ENCODE data around the gene EXD1.
"Not testable (repeated sequence)": the region's sequence is repeated elsewhere in the genome, so short reads cannot be mapped to it uniquely, and the experiment has no call there.

EXD1 gene

DNA sequence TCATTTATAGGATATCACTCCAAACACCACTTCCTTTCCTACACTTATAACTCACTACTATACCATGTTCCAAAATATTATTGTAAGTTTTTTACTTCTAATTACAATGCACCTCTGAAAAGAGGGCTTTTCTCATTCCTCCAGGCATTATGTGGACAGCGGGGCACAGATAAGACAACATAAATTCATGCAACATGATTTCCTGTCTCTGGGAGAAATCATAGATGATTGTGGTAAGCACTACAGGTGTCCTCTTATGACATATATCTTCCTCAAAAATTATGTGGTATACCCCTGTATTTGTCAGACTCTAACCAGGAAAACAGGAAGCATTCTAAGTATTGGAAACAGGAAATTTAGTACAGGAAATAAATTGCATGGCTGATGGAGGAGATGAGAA is 68.8 kb downstream of the EXD1 start:
- H3K27me3 ChIP-seq (ENCODE audit: control insufficient read depth, insufficient read depth, low read length): no peaks in the 10 kb centered on the region
- no peaks in the 10 kb centered on the region for H3K36me3 ChIP-seq (ENCODE audit: control insufficient read depth, insufficient read depth, low read length)
- H3K4me3 ChIP-seq (ENCODE audit: low read depth, low read length): no peak overlapping the region
- no peak overlapping the region for H3K9ac ChIP-seq (ENCODE audit: low read depth, low read length)
- no peaks in the 10 kb centered on the region for H3K9me3 ChIP-seq (ENCODE audit: control insufficient read depth, insufficient read depth, low read length)
- H3K4me1 ChIP-seq (ENCODE audit: control insufficient read depth, insufficient read depth, low read length): no peaks in the 10 kb centered on the region

DNA sequence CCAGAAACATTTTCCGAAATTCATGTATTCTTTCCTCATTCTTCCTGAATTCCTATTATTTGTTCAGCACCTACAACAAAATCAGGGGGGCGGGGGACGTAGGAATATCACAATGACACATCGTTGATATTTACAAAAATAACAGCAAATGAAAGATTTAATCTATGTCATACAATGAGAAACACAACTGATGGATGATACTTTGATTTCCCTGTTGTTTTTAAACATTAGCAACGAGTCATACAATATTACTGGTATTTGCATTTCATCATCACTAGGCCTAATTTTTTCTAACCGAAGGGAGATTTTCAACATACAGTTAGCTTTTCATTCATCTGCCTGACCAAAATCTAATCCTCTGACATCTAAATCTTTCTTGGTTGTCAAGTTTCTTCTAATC is 69.2 kb downstream of the EXD1 start:
- Histone ChIP-seq H3K36me3 (ENCODE audit: control insufficient read depth, insufficient read depth, low read length) (no peaks in the 10 kb centered on the region), H3K27me3 (ENCODE audit: control insufficient read depth, insufficient read depth, low read length) (no peaks in the 10 kb centered on the region), H3K4me1 (ENCODE audit: control insufficient read depth, insufficient read depth, low read length) (no peaks in the 10 kb centered on the region), H3K4me3 (ENCODE audit: low read depth, low read length) (no peak overlapping the region), H3K9ac (ENCODE audit: low read depth, low read length) (no peak overlapping the region), H3K9me3 (ENCODE audit: control insufficient read depth, insufficient read depth, low read length) (no peaks in the 10 kb centered on the region)

DNA sequence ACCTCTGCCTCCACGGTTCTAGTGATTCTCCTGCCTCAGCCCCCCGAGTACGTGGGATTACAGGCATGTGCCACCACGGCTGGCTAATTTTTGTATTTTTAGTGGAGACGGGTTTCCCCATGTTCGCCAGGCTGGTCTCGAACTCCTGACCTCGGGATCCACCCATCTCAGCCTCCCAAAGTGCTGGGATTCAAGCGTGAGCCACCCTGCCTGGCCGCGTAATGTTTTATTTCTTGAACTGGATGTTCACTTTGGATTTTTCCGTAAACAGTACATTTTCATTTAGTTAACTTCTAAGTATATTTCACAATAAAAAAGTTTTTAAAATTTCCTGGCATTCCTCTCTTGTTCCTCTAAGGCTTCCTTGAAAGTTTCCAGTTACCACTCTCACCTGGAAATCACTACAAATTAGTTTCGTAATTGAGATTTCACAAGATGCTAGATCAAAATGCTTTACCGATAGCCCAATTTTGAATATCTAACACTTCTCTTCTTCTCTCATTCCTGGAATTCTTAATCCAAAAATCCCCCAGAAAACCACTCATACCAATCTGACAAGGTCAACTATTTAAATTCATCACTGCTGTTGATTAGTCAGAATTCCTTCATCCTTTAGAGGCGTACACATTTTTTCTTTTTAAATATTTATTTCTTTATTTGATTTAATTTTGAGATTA is 69.8 kb downstream of the EXD1 start:
- no peaks in the 10 kb centered on the region for H3K4me1 ChIP-seq (ENCODE audit: control insufficient read depth, insufficient read depth, low read length)
- no peaks in the 10 kb centered on the region for H3K9me3 ChIP-seq (ENCODE audit: control insufficient read depth, insufficient read depth, low read length)
- no peaks in the 10 kb centered on the region for H3K27me3 ChIP-seq (ENCODE audit: control insufficient read depth, insufficient read depth, low read length)
- no peak overlapping the region for H3K9ac ChIP-seq (ENCODE audit: low read depth, low read length)
- no peaks in the 10 kb centered on the region for H3K36me3 ChIP-seq (ENCODE audit: control insufficient read depth, insufficient read depth, low read length)
- H3K4me3 ChIP-seq (ENCODE audit: low read depth, low read length): no peak overlapping the region

DNA sequence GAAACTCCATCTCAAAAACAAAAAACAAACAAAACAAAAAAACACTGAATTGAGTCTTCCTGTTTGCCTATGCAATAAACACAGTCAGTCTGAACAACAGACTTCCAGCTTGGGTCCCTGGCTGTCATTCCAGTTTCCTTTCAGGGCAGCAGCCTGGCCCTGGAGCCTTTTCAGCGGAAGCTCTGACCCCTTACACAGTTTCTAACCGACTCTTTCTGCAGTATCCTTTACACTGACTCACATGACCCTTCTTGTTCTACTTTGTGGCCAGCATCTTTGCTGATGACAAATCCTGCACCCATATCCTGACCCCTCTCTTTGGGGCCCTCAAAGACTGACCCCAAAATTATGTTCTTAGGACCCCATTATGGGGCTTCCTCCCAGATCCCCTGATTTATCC is 76.1 kb downstream of the EXD1 start:
- no peaks in the 10 kb centered on the region for H3K27me3 ChIP-seq (ENCODE audit: control insufficient read depth, insufficient read depth, low read length)
- no peaks in the 10 kb centered on the region for H3K36me3 ChIP-seq (ENCODE audit: control insufficient read depth, insufficient read depth, low read length)
- H3K9me3 ChIP-seq (ENCODE audit: control insufficient read depth, insufficient read depth, low read length): no peaks in the 10 kb centered on the region
- no peak overlapping the region for H3K4me3 ChIP-seq (ENCODE audit: low read depth, low read length)
- no peaks in the 10 kb centered on the region for H3K4me1 ChIP-seq (ENCODE audit: control insufficient read depth, insufficient read depth, low read length)
- no peak overlapping the region for H3K9ac ChIP-seq (ENCODE audit: low read depth, low read length)

DNA sequence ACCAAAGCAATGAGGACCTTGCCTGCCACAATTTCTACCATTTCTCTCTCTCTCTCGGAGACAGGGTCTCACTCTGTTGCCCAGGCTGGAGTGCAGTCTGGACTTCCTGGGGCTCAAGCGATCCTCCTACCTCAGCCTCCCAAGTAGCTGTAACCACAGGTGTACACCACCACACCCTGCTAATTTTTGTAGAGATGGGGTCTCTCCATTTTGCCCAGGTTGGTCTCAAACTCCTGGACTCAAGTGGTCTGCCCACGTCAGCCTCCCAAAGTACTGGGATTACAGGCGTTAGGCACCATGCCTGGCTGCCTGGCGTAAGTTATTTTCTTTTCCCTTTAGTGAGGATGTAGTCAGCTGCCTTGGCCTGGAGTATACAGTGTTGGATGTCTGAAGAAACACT is 76.8 kb downstream of the EXD1 start:
- Histone ChIP-seq H3K4me1 (ENCODE audit: control insufficient read depth, insufficient read depth, low read length) (no peaks in the 10 kb centered on the region), H3K9me3 (ENCODE audit: control insufficient read depth, insufficient read depth, low read length) (no peaks in the 10 kb centered on the region), H3K36me3 (ENCODE audit: control insufficient read depth, insufficient read depth, low read length) (no peaks in the 10 kb centered on the region), H3K27me3 (ENCODE audit: control insufficient read depth, insufficient read depth, low read length) (no peaks in the 10 kb centered on the region), H3K4me3 (ENCODE audit: low read depth, low read length) (no peak overlapping the region), H3K9ac (ENCODE audit: low read depth, low read length) (no peak overlapping the region)

DNA sequence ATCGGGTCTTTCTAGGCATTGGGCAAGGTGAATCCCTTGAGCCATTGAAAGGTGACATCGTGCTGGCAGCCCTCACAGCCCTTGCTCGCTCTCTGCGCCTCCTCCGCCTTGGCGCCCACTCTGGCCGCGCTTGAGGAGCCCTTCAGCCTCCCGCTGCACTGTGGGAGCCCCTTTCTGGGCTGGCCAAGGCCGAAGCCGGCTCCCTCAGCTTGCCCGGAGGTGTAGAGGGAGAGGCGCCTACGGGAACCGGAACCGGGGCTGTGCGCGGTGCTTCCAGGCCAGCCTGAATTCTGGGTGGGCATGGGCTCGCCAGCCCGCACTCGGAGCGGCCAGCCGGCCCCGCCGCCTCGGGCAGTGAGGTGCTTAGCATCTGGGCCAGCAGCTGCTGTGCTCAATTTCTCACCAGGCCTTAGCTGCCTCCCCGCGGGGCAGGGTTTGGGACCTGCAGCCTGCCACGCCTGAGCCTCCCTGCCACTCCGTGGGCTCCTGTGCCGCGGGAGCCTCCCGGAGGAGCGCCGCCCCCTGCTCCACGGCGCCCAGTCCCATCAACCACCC is 79.0 kb downstream of the EXD1 start:
- Histone ChIP-seq H3K9me3 (ENCODE audit: control insufficient read depth, insufficient read depth, low read length) (no peaks in the 10 kb centered on the region), H3K27me3 (ENCODE audit: control insufficient read depth, insufficient read depth, low read length) (no peaks in the 10 kb centered on the region), H3K9ac (ENCODE audit: low read depth, low read length) (no peak overlapping the region), H3K4me1 (ENCODE audit: control insufficient read depth, insufficient read depth, low read length) (no peaks in the 10 kb centered on the region), H3K36me3 (ENCODE audit: control insufficient read depth, insufficient read depth, low read length) (no peaks in the 10 kb centered on the region), H3K4me3 (ENCODE audit: low read depth, low read length) (no peak overlapping the region)

DNA sequence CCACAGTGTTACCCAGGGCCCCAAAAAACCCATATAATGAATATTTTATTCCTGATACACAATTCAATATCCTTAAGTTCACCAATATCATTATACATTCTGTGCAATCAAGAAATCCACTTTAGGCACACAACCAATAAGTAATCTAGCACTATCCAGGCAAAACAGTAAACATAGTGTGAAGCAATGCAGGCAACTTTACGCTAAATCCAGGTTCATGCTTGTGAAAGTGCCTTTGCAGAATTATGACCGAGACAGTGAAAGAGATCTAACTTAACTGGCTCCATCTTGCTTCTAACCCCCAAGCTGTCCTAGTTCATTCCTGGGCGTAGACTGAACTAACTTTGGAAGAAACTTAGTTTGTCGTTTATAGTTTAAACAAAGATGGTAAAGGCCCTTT is 80.3 kb downstream of the EXD1 start:
- H3K27me3 ChIP-seq (ENCODE audit: control insufficient read depth, insufficient read depth, low read length): no peaks in the 10 kb centered on the region
- no peak overlapping the region for H3K9ac ChIP-seq (ENCODE audit: low read depth, low read length)
- H3K4me3 ChIP-seq (ENCODE audit: low read depth, low read length): no peak overlapping the region
- H3K9me3 ChIP-seq (ENCODE audit: control insufficient read depth, insufficient read depth, low read length): no peaks in the 10 kb centered on the region
- no peaks in the 10 kb centered on the region for H3K4me1 ChIP-seq (ENCODE audit: control insufficient read depth, insufficient read depth, low read length)
- H3K36me3 ChIP-seq (ENCODE audit: control insufficient read depth, insufficient read depth, low read length): no peaks in the 10 kb centered on the region

DNA sequence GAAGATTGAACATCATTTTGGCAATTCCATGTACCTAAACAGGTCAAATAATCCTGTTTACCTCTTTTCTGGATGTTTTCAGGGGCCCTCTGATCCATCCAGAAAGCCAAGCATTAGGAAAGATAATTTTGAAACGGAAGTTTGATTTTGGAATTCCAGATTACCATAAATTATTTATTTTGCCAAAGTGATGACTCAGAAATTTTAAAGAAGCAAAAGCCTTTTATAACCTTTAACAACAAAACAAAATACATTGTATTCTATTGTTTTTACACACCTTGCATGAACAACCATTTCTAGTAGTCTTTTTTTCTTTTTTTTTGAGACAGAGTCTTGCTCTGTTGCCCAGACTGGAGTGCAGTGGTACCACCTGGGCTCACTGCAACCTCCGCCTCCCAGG is 82.5 kb downstream of the EXD1 start:
- no peaks in the 10 kb centered on the region for H3K36me3 ChIP-seq (ENCODE audit: control insufficient read depth, insufficient read depth, low read length)
- H3K9me3 ChIP-seq (ENCODE audit: control insufficient read depth, insufficient read depth, low read length): no peaks in the 10 kb centered on the region
- no peaks in the 10 kb centered on the region for H3K27me3 ChIP-seq (ENCODE audit: control insufficient read depth, insufficient read depth, low read length)
- H3K4me1 ChIP-seq (ENCODE audit: control insufficient read depth, insufficient read depth, low read length): no peaks in the 10 kb centered on the region
- H3K4me3 ChIP-seq (ENCODE audit: low read depth, low read length): no peak overlapping the region
- no peak overlapping the region for H3K9ac ChIP-seq (ENCODE audit: low read depth, low read length)

DNA sequence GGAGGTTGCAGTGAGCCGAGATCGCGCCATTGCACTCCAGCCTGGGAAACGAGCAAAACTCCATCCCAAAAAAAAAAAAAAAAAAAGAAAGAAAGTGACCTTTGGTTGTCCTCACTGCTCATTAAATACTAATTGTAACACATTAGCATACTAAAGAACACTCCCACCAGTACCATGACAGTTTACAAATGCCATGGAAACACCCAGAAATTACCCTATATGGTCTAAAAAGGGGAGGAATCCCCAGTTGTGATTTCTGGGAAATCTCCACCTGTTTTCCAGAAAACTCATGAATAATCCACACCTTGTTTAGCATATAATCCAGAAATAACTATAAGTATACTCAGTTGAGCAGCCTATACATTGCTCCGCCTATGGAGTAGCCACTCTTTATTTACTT is 90.9 kb downstream of the EXD1 start:
- no peaks in the 10 kb centered on the region for H3K27me3 ChIP-seq (ENCODE audit: control insufficient read depth, insufficient read depth, low read length)
- no peaks in the 10 kb centered on the region for H3K4me1 ChIP-seq (ENCODE audit: control insufficient read depth, insufficient read depth, low read length)
- no peak overlapping the region for H3K9ac ChIP-seq (ENCODE audit: low read depth, low read length)
- no peak overlapping the region for H3K4me3 ChIP-seq (ENCODE audit: low read depth, low read length)
- H3K9me3 ChIP-seq (ENCODE audit: control insufficient read depth, insufficient read depth, low read length): no peaks in the 10 kb centered on the region
- H3K36me3 ChIP-seq (ENCODE audit: control insufficient read depth, insufficient read depth, low read length): no peaks in the 10 kb centered on the region

DNA sequence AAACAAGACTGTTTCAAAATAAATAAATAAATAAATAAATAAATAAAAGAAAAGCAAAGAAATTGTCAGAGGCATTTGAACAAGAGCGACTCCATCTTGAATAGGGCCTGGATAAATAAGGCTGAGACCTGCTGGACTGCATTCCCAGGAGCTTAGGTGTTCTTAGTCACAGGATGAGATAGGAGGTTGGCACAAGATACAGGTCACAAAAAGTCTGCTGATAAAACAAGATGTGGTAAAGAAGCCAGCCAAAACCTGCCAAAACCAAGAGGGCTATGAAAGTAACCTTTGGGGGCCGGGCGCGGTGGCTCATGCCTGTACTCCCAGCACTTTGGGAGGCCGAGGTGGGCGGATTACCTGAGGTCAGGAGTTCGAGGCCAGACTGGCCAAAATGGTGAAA is 91.4 kb downstream of the EXD1 start:
- not testable (repeated sequence) for H3K36me3 ChIP-seq (ENCODE audit: control insufficient read depth, insufficient read depth, low read length); H3K27me3 ChIP-seq (ENCODE audit: control insufficient read depth, insufficient read depth, low read length); H3K4me3 ChIP-seq (ENCODE audit: low read depth, low read length)

DNA sequence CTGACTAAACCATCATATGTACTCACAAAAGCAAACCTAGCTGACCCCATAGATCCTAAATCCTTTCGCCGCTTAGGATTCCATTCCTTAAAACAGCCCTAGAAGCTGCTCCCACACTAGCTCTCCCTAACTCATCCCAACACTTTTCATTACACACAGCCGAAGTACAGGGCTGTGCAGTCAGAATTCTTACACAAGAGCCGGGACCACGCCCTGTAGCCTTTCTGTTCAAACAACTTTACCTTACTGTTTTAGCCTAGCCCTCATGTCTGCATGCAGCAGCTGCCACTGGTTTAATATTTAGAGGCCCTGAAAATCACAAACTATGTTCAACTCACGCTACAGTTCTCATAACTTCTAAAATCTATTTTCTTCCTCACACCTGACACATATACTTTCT is 95.0 kb downstream of the EXD1 start:
- H3K36me3 ChIP-seq (ENCODE audit: control insufficient read depth, insufficient read depth, low read length); H3K9me3 ChIP-seq (ENCODE audit: control insufficient read depth, insufficient read depth, low read length); H3K27me3 ChIP-seq (ENCODE audit: control insufficient read depth, insufficient read depth, low read length); H3K4me1 ChIP-seq (ENCODE audit: control insufficient read depth, insufficient read depth, low read length); H3K4me3 ChIP-seq (ENCODE audit: low read depth, low read length); H3K9ac ChIP-seq (ENCODE audit: low read depth, low read length): not testable (repeated sequence)

More for the DNA sequence above, 91.4 kb downstream of the EXD1 start:
- not testable (repeated sequence) for H3K4me1 ChIP-seq (ENCODE audit: control insufficient read depth, insufficient read depth, low read length); H3K9me3 ChIP-seq (ENCODE audit: control insufficient read depth, insufficient read depth, low read length); H3K9ac ChIP-seq (ENCODE audit: low read depth, low read length)

DNA sequence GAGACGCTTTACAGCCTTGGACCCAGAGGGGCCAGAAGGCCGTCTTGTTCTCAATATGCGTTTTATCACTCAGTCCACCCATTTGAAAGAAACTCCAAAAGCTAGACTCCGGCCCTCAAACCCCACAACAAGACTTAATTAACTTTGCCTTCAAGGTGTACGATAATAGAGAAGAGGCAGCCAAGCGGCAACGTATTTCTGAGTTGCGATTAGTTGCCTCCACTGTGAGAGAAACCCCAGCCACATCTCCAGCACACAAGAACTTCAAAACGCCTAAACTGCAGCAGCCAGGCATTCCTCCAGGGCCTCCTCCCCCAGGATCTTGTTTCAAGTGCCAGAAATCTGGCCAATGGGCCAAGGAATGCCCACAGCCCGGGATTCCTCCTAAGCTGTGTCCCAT is 97.1 kb downstream of the EXD1 start:
- Histone ChIP-seq H3K4me1 (ENCODE audit: control insufficient read depth, insufficient read depth, low read length) (no peaks in the 10 kb centered on the region), H3K36me3 (ENCODE audit: control insufficient read depth, insufficient read depth, low read length) (no peaks in the 10 kb centered on the region), H3K27me3 (ENCODE audit: control insufficient read depth, insufficient read depth, low read length) (no peaks in the 10 kb centered on the region), H3K4me3 (ENCODE audit: low read depth, low read length) (no peak overlapping the region), H3K9ac (ENCODE audit: low read depth, low read length) (no peak overlapping the region), H3K9me3 (ENCODE audit: control insufficient read depth, insufficient read depth, low read length) (no peaks in the 10 kb centered on the region)

Measured in iPS-15b (cell line).